Prostate gland (tissue), 2 donors: ENCODE data around the gene PHF21B.

Experiments
- POLR2A ChIP-seq: fragments of 450-650 bp; IDR thresholded peaks from one replicate; pipeline ENCODE4 v1.6.1; 2016; ENCODE audit warnings: antibody characterized with exemption, mild to moderate bottlenecking
- POLR2AphosphoS5 ChIP-seq: sonication (generic); formaldehyde crosslinking; IDR thresholded peaks from one replicate; pipeline ENCODE4 v1.6.1; 2017; ENCODE audit warnings: antibody characterized with exemption
- TF ChIP-seq, protein P1 (sequence below), 4 experiments: fragments of 200-600 bp in 2 of 4; fragments of 450-650 bp in 2 of 4; sonication (generic) in 2 of 4; IDR thresholded peaks; 1 replicate in 3 of 4; 2 replicates in 1 of 4; pipeline ENCODE4 v1.5.1; 2016 to 2019; ENCODE audit warnings: antibody characterized with exemption in 4 of 4, mild to moderate bottlenecking in 2 of 4, moderate library complexity in 2 of 4

GRCh38 chr22:44906248-44906936 lies 103.4 kb downstream of the PHF21B start:
- TF ChIP-seq, protein P1, sequence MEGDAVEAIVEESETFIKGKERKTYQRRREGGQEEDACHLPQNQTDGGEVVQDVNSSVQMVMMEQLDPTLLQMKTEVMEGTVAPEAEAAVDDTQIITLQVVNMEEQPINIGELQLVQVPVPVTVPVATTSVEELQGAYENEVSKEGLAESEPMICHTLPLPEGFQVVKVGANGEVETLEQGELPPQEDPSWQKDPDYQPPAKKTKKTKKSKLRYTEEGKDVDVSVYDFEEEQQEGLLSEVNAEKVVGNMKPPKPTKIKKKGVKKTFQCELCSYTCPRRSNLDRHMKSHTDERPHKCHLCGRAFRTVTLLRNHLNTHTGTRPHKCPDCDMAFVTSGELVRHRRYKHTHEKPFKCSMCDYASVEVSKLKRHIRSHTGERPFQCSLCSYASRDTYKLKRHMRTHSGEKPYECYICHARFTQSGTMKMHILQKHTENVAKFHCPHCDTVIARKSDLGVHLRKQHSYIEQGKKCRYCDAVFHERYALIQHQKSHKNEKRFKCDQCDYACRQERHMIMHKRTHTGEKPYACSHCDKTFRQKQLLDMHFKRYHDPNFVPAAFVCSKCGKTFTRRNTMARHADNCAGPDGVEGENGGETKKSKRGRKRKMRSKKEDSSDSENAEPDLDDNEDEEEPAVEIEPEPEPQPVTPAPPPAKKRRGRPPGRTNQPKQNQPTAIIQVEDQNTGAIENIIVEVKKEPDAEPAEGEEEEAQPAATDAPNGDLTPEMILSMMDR (IDR thresholded peaks at IDR 0.05), result no peak
- TF ChIP-seq POLR2AphosphoS5 (no peak), POLR2A (no peak)
